HG03039 (cell line): Measurements from ENCODE around the gene PPP1R37.
"Not testable (repeated sequence)": the region's sequence is repeated elsewhere in the genome, so short reads cannot be mapped to it uniquely, and the experiment has no call there.

Experiments
- ATAC-seq: cut with Tn5 transposase; IDR thresholded peaks from one replicate; pipeline ENCODE4 v1.9.1; 2021; ENCODE audit warnings: mild to moderate bottlenecking, moderate library complexity; ENCODE audit not compliant: unreplicated experiment

Gene PPP1R37

GRCh38 chr19:45094707-45095106 lies 1.7 kb downstream of the PPP1R37 start:
- no peak for ATAC-seq

DNA sequence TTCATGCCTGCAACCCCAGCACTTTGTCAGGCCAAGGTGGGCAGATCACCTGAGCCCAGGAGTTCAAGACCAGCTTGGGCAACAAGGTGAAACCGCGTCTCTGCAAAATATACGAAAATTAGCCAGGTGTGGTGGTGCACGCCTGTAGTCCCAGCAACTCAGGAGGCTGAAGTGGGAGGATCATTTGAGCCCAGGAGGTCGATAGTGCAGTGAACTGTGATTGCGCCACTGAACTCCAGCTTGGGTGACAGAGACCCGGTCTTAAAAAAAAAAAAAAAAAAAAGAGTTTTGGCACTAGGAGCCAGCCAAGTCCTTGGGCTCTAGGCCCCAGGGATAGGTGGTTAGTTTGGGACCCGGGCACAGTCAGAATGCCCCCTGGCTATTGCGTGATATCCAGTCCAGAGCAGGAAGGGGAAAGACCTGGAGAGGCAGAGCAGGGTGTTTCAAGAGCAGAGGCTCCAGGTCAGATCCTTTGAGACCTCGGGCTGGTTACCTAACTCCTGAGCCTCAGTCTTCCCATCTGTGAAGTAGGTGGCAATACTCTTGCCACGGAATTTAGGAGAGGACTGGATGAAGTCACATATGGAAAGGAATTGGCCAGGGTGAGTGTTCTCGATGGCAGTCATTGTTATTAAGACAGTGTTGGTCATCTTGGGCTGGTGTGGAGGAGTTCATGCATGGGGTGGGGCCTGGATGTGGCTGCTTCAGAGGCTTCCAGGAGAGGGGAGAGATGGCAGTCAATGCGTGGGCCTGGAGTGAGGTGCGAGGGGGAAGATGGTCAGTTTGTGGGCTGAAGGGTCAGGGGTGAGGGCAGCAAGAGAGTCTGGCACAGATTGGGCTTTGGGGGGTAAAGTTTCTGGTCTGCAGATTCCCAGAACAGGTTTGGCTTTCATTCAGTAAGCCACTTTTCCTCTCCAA lies 2.8 kb downstream of the PPP1R37 start:
- ATAC-seq = no peak

DNA sequence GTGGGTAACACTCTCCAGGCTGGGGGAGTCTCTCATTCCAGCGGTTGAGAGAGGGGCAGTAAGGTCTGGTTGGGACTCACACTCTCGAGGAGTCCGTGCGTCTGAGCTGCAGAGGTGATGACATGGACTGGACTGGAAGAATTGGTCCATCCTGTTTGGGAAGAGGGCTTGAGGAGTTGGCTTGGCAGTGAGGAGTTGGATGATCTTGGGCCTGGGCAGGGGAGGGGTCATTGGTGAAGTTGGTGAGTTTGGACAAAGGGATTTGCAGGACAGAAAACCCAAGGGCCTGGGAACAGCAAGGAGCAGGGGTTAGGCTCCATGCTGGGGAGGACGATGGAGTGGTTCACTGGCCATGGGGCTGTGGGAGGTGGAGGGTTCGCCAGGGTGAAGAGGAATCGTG lies 3.7 kb downstream of the PPP1R37 start:
- no peak for ATAC-seq

DNA sequence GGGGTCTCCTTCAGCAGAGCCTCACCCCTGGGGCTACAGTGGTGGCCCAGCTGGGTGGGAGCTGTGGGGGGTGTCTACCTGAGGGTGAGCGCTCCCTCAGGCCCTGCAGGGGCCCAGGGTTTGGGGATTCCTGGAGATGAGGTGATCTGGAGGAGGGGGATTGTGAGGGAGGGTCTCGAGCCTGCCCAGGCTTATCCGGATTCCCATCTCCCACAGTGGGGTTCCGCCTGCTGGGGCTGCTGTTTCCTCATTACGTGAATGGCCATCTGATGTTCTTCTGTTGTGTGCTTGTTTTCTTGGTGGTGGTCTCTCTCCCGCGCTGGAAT lies 4.4 kb downstream of the PPP1R37 start:
- ATAC-seq = no peak

DNA sequence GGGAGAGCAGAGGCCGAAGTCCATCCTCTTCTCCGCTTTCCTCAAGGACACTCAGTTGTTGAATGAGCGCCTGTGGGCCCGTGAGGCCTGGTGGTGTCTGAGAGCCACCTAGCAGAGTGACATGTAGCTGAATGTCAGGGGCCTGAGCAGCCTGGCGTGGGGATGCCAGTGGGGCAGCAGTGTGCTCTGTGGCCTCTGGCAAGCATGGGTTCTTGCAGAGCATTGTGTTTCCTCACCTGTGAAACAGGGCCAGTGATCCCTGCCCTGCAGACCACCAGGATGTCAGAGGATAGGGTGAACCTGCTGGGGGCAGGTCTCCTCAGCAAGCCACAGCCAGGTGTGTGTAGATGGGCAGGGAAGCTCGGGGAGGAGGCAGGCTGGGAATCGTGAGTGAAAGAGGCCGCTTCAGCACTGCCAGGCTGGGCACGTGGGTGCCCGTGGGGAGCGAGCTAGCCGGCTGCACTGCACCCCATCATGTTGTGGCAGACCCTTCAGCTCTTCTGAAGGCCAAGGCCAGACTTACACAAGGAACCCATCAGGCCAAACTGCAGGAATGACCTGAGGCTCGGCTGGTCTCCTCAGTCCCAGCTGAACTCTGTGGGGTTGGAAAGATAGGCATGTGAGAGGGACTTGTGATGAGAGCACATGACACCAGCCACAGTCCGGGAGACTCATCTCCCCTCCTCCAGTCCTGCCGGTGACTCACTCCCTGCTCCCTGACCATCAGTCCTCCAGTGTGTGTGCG lies 5.0 kb downstream of the PPP1R37 start:
- ATAC-seq = no peak

- ATAC-seq = no peak
Observed at GRCh38 chr19:45098521-45099466, 5.8 kb downstream of the PPP1R37 start.

DNA sequence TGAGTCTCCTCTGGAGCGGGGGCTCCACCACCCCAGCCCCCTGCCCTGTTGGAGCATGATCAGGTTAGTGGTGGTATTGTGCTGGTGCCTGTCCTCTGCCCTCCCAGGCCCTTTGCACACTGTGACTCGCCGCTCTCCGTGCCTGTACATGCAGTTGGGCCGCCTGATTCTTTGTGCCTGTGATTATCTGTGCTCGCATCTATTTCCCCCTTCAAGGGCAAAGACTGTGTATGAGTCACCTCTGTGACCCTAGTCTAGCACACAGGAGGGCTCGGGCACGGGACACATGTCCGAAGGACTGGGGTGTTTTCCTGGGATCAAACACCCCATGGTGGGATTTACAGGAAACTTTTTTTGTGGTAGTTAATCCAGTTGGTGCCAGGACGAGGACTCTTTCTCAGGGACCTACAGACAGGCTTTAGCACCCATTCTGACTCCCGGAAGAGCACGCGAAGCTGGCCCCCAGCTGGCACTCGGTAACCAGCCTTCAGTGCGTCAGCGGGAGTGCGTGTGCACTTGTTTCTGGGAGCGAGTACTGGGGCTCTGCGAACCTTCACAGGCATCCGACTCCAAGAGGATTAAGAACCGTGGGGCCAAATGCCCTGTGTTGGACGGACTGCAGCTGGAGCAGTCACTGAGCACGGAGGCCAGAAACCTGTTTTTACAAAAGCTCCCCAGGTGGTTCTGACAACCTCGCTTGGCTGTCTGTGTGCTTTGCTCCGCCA lies 6.7 kb downstream of the PPP1R37 start:
- no peak for ATAC-seq

DNA sequence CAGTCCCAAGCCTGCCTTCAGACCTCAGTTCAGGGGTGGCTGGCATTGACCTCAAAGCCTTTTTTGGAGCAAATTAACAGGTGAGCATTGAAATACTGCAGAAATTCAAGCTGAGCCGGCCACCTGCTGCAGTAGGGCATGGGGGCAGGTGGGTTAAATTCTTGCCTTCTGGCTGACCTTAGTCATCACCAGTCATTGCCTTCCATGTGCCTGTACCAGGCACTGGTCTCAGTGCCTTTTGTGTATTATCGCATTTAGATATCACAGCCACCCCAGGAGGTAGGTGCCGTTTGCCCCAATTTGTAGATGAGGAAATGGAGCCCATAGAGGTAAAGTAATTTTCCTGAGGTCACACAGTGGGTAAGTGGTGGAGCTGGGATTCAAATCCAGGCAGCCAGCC lies 7.2 kb downstream of the PPP1R37 start:
- ATAC-seq = no peak

DNA sequence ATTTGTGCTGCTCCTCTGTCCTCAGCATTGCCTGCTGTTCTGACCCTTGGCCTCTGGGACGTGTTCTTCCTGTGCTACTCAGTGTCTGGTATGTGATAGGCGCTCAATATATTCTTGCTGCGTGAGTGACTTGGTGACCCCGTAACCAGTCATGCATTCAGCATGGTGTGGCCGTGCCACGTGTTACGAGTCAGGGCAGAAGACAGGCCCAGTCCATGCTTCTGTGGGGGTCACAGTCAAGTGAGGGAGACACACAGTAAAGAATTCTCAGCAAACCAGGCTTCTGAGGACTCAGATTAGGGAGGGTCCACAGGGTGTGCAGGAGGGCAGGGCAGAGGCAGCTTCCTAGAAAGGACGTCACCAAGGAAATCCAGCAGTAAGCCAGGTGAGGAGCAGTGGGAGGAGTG lies 7.9 kb downstream of the PPP1R37 start:
- no peak for ATAC-seq

GRCh38 chr19:45101806-45102205 lies 8.8 kb downstream of the PPP1R37 start:
- no peak for ATAC-seq

DNA sequence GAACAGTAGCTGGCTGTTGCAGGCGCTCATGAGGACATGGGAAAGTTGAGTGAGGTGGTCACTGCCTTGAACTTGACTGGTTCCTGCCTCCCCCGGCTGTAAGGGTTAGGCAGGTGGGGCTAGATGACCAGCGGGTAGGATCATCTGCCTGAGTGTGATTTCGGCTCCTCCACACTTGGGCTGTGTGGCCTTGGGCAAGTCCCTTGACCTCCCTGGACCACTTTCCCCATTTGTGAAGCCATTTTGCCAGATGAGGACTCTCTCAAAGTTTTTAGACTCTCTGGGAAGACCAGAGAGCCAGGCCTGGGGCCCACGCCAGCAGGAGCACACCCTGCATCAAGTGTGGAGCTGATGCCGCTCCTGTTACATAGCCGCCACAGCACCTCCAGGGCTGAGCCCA lies 9.5 kb downstream of the PPP1R37 start:
- ATAC-seq = no peak

GRCh38 chr19:45103156-45103507 lies 10.2 kb downstream of the PPP1R37 start:
- no peak for ATAC-seq

GRCh38 chr19:45103508-45104319 lies 10.7 kb downstream of the PPP1R37 start:
- no peak for ATAC-seq

- ATAC-seq = no peak
Observed at GRCh38 chr19:45104658-45105349, 11.8 kb downstream of the PPP1R37 start.

GRCh38 chr19:45106363-45106762 lies 13.4 kb downstream of the PPP1R37 start:
- not testable (repeated sequence) for ATAC-seq

GRCh38 chr19:45107621-45108150 lies 14.7 kb downstream of the PPP1R37 start:
- ATAC-seq = no peak

DNA sequence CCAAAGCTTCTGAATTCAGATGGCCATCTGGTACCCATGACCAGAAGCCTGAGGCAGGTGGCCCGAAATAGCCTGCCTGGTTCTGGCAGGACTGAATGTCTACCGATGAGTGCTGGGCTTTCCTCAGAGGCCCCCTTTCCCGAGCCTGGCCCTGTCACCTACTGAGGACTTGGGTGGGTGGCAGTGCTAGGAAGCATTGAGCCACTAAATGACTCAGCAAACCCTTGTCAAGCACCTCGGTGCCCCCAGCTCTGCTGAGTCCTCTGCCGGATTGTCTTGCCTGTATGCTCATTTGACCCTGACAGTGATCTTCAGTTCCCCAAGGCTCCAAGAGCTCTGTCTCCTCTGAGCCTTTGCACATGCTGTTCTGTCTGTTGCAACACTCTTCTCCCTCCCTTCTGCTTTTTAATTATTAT lies 17.9 kb downstream of the PPP1R37 start:
- ATAC-seq = no peak

- no peak for ATAC-seq
Observed at GRCh38 chr19:45112111-45112827, 19.3 kb downstream of the PPP1R37 start.
